ENCODE data around the gene HIC1.

Gene HIC1

DNA sequence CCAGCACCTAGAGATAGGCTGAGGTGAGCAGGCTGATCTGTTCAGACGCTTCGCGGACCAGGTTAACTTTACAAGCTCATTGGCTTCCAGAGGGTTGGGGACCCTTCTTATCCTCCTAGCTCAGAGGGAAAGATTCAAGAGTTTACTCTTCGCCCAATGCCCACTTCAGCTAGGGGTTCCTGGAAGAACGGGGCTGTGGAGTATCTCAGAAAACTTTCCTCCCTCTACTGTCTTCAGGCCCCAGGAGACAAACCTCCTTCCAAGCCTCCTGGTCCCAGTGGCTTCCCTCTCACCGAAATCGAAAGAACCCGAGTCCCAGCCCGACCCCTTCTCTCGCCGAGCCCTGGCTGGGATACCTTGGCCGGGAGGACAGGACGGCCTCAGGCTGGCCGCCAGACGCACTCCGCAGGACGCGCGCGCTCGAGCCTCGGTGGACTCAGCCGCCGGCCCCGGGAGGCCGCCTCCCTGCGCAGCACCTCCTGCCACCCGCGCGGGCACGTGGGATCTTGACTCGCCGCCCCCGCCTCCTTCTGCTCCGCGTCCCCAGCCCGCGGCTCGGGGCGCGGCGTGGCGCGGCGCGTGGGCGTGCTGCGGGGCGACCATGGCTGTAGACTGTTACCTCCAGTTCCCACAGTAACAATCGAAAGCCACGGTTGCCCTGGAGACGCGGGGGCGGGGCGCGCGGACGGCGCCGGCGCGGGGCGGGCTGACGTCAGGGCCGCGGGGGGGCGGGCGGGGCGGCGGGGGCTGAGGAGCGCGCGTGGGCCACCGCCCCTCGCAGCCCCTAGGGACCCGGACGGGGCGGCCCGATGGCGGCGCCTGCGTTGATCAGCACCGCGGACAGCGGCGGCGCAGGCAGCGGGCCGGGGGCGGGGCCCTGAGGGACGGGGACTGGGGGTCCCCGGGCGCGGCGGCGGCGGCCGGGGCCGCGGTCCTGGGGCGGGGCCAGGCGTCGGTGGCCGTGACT is 5.3 kb upstream of the HIC1 start:
- TF ChIP-seq GATA3 (IDR thresholded peaks at IDR 0.05; ENCODE audit: low read depth, low read length) (no peak), GATA2 (IDR thresholded peaks at IDR 0.05; ENCODE audit: low read depth, low read length) (0 out of 2 replicates have a peak, but pooled peaks have one; percentile 4)

DNA sequence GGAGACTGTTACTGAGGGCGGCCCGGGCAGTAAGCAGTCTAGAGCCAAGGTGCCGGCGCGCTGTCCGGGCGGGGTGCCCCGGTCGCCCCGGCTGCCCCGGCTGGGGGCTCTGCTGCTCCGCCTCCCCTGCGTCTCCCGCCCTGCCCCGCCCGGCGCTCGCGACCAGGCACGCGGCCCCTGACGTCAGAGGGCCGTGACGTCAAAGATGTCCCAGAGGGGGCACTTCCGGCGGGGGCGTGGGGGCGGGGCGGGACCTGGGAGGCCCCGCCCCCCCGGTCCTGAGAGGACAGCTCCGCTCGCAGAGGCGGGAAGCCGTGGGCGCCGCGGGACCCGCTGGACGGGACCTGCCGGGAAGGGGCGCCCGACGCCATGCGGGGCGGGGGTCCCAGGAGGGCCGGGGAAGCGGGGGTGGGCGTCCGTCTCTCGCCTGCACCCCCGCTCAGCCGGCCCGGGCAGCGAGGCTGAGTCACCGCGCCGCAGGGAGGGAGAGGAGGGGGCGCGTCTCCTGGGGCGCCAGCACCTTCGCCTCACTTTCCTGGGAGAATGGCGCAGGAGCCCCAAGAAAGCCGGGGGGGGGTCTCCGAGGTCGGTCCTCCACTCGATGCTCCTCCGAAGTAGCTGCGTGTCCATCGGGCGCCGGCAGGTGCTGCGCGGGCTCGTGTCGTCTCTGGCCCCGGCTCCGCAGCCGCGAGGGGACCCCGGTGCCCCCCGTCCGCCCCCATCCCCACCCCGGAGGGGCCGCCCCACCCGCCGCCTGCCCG is 4.4 kb upstream of the HIC1 start:
- TF ChIP-seq GATA3 (IDR thresholded peaks at IDR 0.05; ENCODE audit: low read depth, low read length), result no peak
- TF ChIP-seq GATA2 (IDR thresholded peaks at IDR 0.05; ENCODE audit: low read depth, low read length), result no peak

DNA sequence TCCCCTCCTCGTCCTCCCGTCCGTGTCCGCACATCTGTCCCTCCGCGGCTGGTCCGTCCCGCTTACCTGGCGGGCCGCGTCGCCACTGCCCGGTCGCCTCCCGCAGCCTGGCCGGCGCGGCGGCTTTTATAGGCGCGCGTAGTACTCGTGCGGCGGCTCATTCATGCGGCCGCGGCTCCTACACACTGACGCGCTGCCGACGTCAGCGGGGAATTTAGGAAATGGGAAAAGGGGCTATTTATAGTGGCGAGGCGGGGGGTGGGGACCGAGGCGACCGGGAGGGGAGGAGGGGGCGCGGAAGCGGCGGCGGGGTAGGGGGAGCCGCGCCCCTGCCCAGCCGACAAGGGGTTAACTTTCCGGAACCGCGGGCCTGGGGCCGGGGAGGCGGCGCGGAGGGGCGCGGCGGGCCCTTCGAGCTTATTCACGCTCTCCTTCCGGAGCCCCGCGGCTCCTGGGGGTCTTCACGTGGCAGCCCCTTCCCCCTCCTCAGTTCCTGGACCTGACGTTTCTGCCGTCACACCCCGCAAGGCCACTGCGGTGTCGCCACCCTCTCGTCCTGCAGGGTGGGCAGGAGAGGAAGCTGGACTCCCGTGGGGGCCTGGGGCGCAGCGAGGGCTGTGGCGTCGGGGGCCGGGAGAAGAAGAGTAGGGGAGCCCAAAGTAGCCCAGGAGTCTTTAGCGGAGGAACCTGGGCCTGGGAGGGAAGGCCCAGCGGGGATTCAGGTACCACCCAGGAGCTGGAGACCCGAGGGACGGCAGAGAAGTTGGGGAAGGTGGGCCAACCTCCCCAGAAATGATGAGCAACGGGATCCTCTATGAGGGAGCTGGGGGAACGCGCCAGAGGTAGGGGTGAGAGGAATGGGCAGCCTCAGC is 3.6 kb upstream of the HIC1 start:
- TF ChIP-seq GATA3 (IDR thresholded peaks at IDR 0.05; ENCODE audit: low read depth, low read length), result no peak
- no peak for TF ChIP-seq GATA2 (IDR thresholded peaks at IDR 0.05; ENCODE audit: low read depth, low read length)

DNA sequence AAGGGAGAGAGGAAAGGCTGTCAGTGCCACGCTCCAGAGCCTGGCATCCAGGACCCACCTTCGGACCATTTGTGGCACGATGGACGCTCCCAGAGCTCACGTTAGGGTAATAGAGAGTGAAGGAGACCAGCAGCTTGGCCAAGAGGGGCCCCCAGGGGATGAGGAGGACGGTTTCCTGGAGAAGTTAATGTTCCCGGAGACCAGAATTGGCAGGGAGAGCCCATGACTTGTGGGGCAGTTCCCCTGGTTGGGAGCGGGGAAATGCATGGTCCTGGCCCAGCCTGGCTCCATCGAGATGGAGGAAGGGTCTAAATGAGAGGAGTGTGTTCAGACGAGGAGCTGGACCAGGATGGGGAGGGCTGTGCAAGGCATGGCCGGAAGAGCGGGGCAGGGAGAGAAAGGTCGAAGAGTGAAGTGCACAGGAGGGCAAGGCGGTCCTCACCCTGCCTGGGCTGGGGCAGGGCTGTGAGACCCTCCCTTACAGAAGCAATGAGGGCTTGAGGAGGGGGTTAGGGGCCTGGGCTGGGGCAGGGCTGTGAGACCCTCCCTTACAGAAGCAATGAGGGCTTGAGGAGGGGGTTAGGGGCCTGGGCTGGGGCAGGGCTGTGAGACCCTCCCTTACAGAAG is 2.9 kb upstream of the HIC1 start:
- TF ChIP-seq GATA2 (IDR thresholded peaks at IDR 0.05; ENCODE audit: low read depth, low read length) (no peak), GATA3 (IDR thresholded peaks at IDR 0.05; ENCODE audit: low read depth, low read length) (no peak)

DNA sequence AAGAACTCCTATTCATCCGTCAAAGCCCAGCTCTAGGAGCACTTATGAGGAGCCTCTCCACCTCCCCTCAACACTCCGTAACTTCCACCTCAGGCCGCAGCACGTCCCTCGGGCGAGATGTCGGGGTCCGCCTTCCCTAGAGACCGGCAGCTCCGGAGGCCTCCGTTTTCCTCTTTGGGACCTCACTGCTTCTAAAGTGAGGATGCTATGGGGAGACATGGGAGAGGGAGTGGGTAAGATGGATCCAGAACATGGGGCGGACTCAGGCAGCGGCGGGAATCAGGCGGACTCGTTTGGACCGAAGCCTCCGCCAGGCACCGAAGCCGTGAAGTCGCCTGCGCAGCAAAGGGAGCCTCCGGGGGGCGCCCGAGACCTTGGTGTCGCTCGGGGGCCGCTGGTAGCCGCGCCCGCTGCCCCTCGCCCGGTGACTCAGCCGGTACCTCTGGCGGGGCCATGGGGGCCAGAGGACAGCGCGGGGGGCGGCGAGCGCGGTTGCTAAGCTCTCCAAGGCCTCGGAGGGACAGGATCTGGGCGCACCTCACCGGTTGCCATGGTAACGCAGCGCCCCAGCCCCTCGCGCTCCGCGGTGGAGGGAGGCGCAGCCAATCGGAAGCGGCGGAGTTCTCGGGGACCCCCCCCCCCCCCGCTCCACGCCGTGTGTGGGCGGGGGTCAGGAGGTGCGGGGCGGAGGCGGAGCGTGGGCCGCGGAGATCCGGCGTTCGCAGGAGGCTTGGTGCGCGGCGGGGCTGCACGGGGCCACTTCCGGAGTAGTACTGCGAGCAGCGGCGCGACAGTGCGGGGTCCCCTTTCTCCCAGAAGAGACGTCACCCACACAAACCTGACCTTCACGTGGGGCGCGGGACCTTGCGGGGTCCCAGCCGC is 1.3 kb upstream of the HIC1 start:
- TF ChIP-seq GATA3 (IDR thresholded peaks at IDR 0.05; ENCODE audit: low read depth, low read length) (no peak), GATA2 (IDR thresholded peaks at IDR 0.05; ENCODE audit: low read depth, low read length) (no peak)

DNA sequence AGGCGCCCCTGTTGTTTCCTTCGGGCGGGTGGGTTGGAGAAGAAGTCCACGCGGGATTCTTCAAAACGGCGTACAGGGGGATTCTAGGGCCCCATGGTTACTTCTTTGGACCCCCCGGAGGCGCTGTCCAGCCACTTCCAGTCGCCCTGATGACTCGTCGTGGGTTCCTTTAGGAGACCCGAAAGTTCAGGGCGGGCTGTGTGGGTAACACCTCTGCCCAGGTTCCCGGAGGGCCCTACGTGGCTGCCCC is 716 bp upstream of the HIC1 start:
- TF ChIP-seq GATA2 (IDR thresholded peaks at IDR 0.05; ENCODE audit: low read depth, low read length) (no peak), GATA3 (IDR thresholded peaks at IDR 0.05; ENCODE audit: low read depth, low read length) (no peak)

DNA sequence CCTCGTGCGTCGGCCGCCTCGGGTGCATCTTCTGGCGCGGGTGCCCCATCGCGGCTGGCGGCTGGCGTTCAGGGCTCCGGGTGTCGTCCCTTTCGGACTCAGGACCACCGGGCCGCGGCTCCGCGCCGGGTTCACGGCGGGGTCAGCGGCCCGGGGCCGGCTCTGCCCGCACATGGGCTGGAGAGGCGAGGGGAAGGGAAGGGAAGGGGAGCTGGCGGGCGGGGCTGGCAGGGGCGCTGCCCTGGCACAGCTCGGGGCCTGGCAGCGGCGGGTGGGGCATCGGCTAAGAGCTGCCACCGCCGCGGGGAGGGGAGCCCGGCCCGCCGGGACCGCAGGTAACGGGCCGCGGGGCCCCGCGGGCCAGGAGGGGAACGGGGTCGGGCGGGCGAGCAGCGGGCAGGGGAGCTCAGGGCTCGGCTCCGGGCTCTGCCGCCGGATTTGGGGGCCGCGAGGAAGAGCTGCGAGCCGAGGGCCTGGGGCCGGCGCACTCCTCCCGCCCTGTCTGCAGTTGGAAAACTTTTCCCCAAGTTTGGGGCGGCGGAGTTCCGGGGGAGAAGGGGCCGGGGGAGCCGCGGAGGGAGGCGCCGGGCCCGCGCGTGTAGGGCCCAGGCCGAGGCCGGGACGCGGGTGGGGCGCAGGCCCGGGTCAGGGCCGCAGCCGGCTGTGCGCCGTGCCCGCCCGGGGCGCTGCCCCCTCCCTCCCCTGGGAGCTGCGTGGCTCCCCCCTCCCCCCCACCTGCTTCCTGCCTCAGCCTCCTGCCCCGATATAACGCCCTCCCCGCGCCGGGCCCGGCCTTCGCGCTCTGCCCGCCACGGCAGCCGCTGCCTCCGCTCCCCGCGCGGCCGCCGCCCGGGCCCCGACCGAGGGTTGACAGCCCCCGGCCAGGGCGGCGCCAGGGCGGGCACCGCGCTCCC is 646 bp downstream of the HIC1 start:
- TF ChIP-seq GATA2 (IDR thresholded peaks at IDR 0.05; ENCODE audit: low read depth, low read length) (no peak), GATA3 (IDR thresholded peaks at IDR 0.05; ENCODE audit: low read depth, low read length) (no peak)

DNA sequence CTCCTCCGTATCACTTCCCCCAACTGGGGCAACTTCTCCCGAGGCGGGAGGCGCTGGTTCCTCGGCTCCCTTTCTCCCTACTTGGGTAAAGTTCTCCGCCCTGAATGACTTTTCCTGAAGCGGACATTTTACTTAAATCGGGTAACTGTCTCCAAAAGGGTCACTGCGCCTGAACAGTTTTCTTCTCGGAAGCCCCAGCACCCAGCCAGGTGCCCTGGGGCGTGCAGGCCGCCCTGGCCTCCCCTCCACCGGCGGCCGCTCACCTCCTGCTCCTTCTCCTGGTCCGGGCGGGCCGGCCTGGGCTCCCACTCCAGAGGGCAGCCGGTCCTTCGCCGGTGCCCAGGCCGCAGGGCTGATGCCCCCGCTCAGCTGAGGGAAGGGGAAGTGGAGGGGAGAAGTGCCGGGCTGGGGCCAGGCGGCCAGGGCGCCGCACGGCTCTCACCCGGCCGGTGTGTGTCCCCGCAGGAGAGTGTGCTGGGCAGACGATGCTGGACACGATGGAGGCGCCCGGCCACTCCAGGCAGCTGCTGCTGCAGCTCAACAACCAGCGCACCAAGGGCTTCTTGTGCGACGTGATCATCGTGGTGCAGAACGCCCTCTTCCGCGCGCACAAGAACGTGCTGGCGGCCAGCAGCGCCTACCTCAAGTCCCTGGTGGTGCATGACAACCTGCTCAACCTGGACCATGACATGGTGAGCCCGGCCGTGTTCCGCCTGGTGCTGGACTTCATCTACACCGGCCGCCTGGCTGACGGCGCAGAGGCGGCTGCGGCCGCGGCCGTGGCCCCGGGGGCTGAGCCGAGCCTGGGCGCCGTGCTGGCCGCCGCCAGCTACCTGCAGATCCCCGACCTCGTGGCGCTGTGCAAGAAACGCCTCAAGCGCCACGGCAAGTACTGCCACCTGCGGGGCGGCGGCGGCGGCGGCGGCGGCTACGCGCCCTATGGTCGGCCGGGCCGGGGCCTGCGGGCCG is 1.6 kb downstream of the HIC1 start:
- TF ChIP-seq GATA2 (IDR thresholded peaks at IDR 0.05; ENCODE audit: low read depth, low read length) (no peak), GATA3 (IDR thresholded peaks at IDR 0.05; ENCODE audit: low read depth, low read length) (no peak)

DNA sequence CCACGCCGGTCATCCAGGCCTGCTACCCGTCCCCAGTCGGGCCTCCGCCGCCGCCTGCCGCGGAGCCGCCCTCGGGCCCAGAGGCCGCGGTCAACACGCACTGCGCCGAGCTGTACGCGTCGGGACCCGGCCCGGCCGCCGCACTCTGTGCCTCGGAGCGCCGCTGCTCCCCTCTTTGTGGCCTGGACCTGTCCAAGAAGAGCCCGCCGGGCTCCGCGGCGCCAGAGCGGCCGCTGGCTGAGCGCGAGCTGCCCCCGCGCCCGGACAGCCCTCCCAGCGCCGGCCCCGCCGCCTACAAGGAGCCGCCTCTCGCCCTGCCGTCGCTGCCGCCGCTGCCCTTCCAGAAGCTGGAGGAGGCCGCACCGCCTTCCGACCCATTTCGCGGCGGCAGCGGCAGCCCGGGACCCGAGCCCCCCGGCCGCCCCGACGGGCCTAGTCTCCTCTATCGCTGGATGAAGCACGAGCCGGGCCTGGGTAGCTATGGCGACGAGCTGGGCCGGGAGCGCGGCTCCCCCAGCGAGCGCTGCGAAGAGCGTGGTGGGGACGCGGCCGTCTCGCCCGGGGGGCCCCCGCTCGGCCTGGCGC is 2.4 kb downstream of the HIC1 start:
- TF ChIP-seq GATA3 (IDR thresholded peaks at IDR 0.05; ENCODE audit: low read depth, low read length), result no peak
- no peak for TF ChIP-seq GATA2 (IDR thresholded peaks at IDR 0.05; ENCODE audit: low read depth, low read length)

DNA sequence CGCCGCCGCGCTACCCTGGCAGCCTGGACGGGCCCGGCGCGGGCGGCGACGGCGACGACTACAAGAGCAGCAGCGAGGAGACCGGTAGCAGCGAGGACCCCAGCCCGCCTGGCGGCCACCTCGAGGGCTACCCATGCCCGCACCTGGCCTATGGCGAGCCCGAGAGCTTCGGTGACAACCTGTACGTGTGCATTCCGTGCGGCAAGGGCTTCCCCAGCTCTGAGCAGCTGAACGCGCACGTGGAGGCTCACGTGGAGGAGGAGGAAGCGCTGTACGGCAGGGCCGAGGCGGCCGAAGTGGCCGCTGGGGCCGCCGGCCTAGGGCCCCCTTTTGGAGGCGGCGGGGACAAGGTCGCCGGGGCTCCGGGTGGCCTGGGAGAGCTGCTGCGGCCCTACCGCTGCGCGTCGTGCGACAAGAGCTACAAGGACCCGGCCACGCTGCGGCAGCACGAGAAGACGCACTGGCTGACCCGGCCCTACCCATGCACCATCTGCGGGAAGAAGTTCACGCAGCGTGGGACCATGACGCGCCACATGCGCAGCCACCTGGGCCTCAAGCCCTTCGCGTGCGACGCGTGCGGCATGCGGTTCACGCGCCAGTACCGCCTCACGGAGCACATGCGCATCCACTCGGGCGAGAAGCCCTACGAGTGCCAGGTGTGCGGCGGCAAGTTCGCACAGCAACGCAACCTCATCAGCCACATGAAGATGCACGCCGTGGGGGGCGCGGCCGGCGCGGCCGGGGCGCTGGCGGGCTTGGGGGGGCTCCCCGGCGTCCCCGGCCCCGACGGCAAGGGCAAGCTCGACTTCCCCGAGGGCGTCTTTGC is 3.1 kb downstream of the HIC1 start:
- TF ChIP-seq GATA2 (IDR thresholded peaks at IDR 0.05; ENCODE audit: low read depth, low read length), result no peak
- TF ChIP-seq GATA3 (IDR thresholded peaks at IDR 0.05; ENCODE audit: low read depth, low read length), result no peak

Data from SH-SY5Y (cell line).